Mesodermal cell (in vitro differentiated cells): ENCODE measurements around the gene CDCP1.

ENCODE experiments used
- H3K27ac ChIP-seq: 2 replicates; pipeline ENCODE4 v1.7.0; 2013; ENCODE audit warnings: mild to moderate bottlenecking, low read depth, low read length, moderate library complexity; ENCODE audit not compliant: severe bottlenecking
- H3K36me3 ChIP-seq: 2 replicates; pipeline ENCODE4 v1.7.1; 2013; ENCODE audit warnings: mild to moderate bottlenecking, low read length, moderate library complexity; ENCODE audit not compliant: control insufficient read depth, insufficient read depth
- H3K4me1 ChIP-seq: one replicate; pipeline ENCODE4 v1.7.1; 2013; ENCODE audit warnings: mild to moderate bottlenecking, low read length; ENCODE audit not compliant: insufficient read depth, control insufficient read depth, poor library complexity, severe bottlenecking
- H3K4me3 ChIP-seq: 2 replicates; pipeline ENCODE4 v1.7.0; 2013; ENCODE audit warnings: low read length, control low read depth, mild to moderate bottlenecking; ENCODE audit not compliant: insufficient read depth, poor library complexity, severe bottlenecking; ENCODE audit errors: extremely low read depth
- H3K9me3 ChIP-seq: 2 replicates; pipeline ENCODE4 v1.7.1; 2013; ENCODE audit warnings: mild to moderate bottlenecking, low read length, moderate library complexity; ENCODE audit not compliant: control insufficient read depth
- WGBS, 2 experiments: methylation state at CpG; one replicate each; pipeline ENCODE4 v1.1.5; 2013; ENCODE audit warnings: missing lambda C conversion rate in 2 of 2; ENCODE audit not compliant: insufficient coverage in 2 of 2; 5-methylcytosine and 5-hydroxymethylcytosine counted together

Gene CDCP1

DNA sequence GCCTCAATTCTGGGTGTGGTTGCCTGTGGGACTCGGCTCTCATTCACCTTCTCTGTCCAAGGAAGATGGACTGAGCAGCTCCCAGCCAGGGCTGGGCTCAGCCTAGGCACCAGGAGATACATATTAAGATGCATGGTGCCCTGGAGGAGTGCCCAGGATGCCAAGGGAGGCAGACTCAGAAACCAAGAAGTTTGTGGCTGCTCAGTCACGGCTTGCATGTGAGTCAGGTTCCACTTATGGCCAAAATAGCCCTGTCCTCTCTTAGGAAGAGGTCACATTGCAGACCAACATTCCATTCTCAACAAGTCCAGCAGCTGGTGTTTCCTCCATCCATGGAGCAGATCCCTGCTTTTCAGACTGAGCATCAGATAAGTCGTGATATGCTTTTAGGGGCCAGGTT is 21.8 kb downstream of the CDCP1 start:
- 88 to 100% methylated on average over 2 to 3 of the region's 3 CpGs for WGBS, 2 experiments
- no peak overlapping the region for H3K27ac ChIP-seq
- H3K36me3 ChIP-seq = no peaks in the 10 kb centered on the region
- H3K4me3 ChIP-seq = no peak overlapping the region
- H3K4me1 ChIP-seq = peaks cover 12% of the 10 kb centered on the region
- H3K9me3 ChIP-seq = no peaks in the 10 kb centered on the region

GRCh38 chr3:45123581-45124269 is 22.5 kb downstream of the CDCP1 start:
- WGBS, 2 experiments = 85 to 90% methylated on average over 2 of the region's 3 CpGs
- H3K4me3 ChIP-seq = no peak overlapping the region
- H3K27ac ChIP-seq = no peak overlapping the region
- H3K4me1 ChIP-seq = peaks cover 12% of the 10 kb centered on the region
- H3K9me3 ChIP-seq = no peaks in the 10 kb centered on the region
- H3K36me3 ChIP-seq = no peaks in the 10 kb centered on the region

DNA sequence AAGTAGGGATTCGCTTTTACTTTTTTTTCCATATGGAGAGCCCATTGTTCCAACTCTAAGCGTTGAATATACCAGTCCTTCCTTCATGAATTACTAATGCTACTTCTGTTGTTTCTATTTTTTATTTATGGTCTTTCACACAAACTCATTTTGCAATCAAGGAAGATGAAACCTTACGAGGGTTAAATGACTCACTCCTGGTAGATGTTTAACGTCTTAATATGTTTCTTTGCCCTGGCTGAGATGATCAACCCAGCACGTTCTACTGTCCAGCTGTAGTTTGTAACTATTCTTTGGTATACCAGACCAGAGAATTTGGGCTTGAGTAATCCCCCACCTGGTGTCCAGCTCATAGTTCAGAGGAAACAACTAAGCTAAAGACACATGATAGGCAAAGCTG is 23.1 kb downstream of the CDCP1 start:
- Histone ChIP-seq H3K4me3 (no peak overlapping the region), H3K4me1 (peaks cover 12% of the 10 kb centered on the region), H3K9me3 (no peaks in the 10 kb centered on the region), H3K36me3 (no peaks in the 10 kb centered on the region), H3K27ac (no peak overlapping the region)
- 95 to 100% methylated on average over 1 to 3 of the region's 5 CpGs for WGBS, 2 experiments

DNA sequence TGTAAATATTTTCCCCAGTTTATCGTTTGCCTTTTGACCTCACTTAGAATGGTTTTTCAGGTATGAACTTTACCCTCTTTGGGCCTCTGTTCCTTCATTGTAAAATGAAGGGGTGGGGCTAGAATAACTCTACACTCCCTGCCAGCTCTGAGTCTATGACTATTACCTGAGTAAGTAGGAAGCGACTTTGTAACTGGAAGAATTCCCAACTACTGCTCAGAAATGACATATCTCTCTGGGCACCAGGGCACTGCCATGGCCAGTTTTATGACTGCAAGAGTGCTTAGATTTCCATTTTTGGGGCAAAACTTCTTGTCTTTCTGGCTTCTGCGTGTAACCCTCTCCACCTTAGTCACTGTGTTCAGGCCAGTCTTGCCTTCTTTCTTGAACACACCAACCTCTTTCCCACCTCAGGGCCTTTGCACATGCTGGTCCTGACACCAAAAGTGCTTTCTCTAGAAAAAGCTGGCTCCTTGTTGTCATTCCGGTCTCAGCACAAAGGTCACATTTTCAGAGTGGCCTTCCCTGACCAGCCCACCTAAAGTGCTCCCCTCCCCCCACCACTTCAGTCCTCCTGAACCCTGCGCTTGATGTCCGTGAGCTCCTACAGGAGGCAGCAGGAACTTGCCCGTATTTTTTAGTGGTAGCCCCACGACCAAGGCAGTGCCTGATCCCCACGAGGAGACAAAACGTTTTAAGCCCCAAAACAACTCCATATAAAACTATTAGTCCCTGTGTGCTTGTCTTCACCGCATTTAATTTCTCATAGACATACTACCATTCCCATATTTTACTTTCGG is 25.6 kb downstream of the CDCP1 start:
- no peaks in the 10 kb centered on the region for H3K36me3 ChIP-seq
- 86 to 87% methylated on average over 9 of the region's 12 CpGs for WGBS, 2 experiments
- H3K27ac ChIP-seq = no peak overlapping the region

GRCh38 chr3:45119824-45120358 is 26.3 kb downstream of the CDCP1 start:
- H3K36me3 ChIP-seq = no peaks in the 10 kb centered on the region
- H3K9me3 ChIP-seq = no peaks in the 10 kb centered on the region
- WGBS, 2 experiments = 87 to 92% methylated on average over 2 of the region's 2 CpGs
- no peak overlapping the region for H3K4me3 ChIP-seq
- H3K27ac ChIP-seq = no peak overlapping the region
- peaks cover 12% of the 10 kb centered on the region for H3K4me1 ChIP-seq

More for the DNA sequence above, 25.6 kb downstream of the CDCP1 start:
- peaks cover 12% of the 10 kb centered on the region for H3K4me1 ChIP-seq
- no peaks in the 10 kb centered on the region for H3K9me3 ChIP-seq
- H3K4me3 ChIP-seq = no peak overlapping the region

DNA sequence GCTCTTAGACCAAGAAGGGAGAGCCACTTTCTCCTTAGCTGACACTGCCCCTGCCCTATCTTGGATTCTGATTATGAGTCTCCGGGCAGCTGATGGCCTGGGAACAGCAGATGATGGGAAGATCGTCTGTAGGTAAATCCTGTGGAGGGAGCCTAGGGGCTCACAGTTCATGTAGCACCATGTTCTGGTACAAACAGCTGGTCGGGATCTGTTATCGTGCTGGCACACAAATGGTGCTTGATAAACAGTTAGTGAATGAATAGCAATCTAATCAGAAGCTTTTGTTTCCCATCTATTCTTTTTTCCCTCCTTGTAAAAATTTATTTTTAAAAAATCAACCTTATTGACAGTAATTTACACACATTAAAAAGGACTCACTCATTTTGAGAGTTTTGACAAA is 26.8 kb downstream of the CDCP1 start:
- WGBS, 2 experiments = 88 to 93% methylated on average over 2 of the region's 4 CpGs
- no peaks in the 10 kb centered on the region for H3K36me3 ChIP-seq
- H3K4me1 ChIP-seq = peaks cover 9% of the 10 kb centered on the region
- H3K27ac ChIP-seq = no peak overlapping the region
- no peaks in the 10 kb centered on the region for H3K9me3 ChIP-seq
- H3K4me3 ChIP-seq = no peak overlapping the region

DNA sequence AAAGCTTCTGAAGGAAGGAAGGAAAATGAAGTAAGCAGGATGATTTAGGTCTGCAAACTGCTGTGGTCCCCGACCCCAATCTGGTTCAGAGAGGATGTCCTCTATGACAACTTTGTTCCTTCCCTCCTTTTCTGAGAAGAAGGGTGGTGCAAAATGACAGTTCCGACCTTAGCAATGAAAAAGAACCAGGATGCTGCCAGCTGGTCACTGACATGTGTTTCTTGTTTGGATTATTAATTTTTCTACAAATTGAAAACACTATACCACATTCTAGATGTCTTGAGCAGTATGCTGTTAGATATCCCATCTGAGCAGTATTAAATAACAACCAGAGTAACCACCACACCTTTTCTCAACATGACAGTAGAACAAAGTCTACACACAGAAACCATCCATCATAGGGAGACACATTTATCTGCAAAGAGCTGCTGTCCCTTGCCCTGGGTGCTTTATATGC is 27.5 kb downstream of the CDCP1 start:
- H3K36me3 ChIP-seq = no peaks in the 10 kb centered on the region
- H3K4me1 ChIP-seq = peaks cover 3% of the 10 kb centered on the region
- WGBS, 2 experiments = 80 to 88% methylated on average over 1 of the region's 2 CpGs

DNA sequence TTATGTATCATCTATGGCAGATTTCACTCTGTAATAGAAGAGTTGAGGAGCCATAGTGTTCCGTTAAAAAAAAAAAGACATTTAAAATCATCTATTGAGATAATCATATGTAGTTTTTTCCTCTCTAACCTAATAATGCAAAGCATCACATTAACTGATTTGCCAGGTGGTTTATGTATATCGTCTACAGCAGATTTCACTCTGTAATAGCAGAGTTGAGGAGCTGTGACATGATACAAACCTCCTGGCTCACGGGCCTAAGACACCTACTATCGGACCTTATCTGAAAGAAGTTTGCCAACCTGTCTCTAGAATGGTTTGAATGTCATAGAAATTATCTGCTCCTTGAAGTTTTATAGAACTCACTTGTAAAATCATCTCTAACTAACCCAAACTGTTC is 29.8 kb downstream of the CDCP1 start:
- H3K9me3 ChIP-seq = no peaks in the 10 kb centered on the region
- no peak overlapping the region for H3K4me3 ChIP-seq
- H3K4me1 ChIP-seq = no peaks in the 10 kb centered on the region
- WGBS, 2 experiments = 86% methylated on average over 1 of the region's 4 CpGs; no CpG with 5 or more reads in 1 of the 2 experiments
- H3K36me3 ChIP-seq = no peaks in the 10 kb centered on the region
- no peak overlapping the region for H3K27ac ChIP-seq

More for the DNA sequence above, 27.5 kb downstream of the CDCP1 start:
- Histone ChIP-seq H3K27ac (no peak overlapping the region), H3K4me3 (no peak overlapping the region), H3K9me3 (no peaks in the 10 kb centered on the region)

- Histone ChIP-seq H3K4me1 (no peaks in the 10 kb centered on the region), H3K36me3 (no peaks in the 10 kb centered on the region), H3K4me3 (no peak overlapping the region), H3K9me3 (no peaks in the 10 kb centered on the region), H3K27ac (no peak overlapping the region)
- whole genome bisulfite sequencing, 2 experiments = 76 to 97% methylated on average over 3 to 5 of the region's 6 CpGs
Observed at GRCh38 chr3:45113625-45114050, 32.5 kb downstream of the CDCP1 start.

- no peak overlapping the region for H3K27ac ChIP-seq
- H3K4me1 ChIP-seq = no peaks in the 10 kb centered on the region
- no peaks in the 10 kb centered on the region for H3K36me3 ChIP-seq
- no peaks in the 10 kb centered on the region for H3K9me3 ChIP-seq
- 80 to 92% methylated on average over 1 to 4 of the region's 4 CpGs for WGBS, 2 experiments
- H3K4me3 ChIP-seq = no peak overlapping the region
Observed at GRCh38 chr3:45112939-45113338, 33.2 kb downstream of the CDCP1 start.

DNA sequence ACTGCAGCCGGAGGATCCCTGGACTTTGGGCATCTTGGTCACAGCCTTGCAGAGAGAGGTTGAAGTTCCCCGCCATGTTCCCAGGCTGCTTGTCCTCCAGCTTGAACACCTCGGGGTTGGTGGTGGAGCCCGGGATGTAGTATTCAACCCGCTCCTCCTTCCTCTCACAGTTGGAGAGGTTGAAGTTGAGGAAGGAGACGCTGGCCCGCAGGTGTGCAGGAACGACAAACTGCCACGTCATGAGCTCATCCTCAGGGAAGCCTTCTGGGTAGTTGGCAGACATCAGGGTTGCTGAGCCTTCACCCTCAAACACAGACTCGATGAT is 35.7 kb downstream of the CDCP1 start:
- Histone ChIP-seq H3K4me3 (no peak overlapping the region), H3K4me1 (peaks cover 15% of the 10 kb centered on the region), H3K27ac (no peak overlapping the region), H3K9me3 (no peaks in the 10 kb centered on the region), H3K36me3 (no peaks in the 10 kb centered on the region)
- 91 to 94% methylated on average over 3 to 5 of the region's 10 CpGs for WGBS, 2 experiments
